ENCODE measurements around the gene JAKMIP1. TPM values are rescaled to one million over a fixed set of nuclear protein-coding genes. Genes with fewer than 3 reads are reported as not detected.

Gene JAKMIP1
- total RNA-seq, 2 experiments from 2014 or later, result 4.0 to 5.1 TPM

GRCh38 chr4:5992171-5992827, 208.1 kb downstream of the JAKMIP1 start:
- H3K4me3 ChIP-seq (ENCODE audit: low read depth, low read length, poor library complexity, severe bottlenecking), result no peak overlapping the region
- intact Hi-C loops (cut with micrococcal nuclease; ENCODE audit: unreplicated experiment), result no loop called here
- DNase-seq (ENCODE audit: low spot score), result no peak
- H4K20me1 ChIP-seq (ENCODE audit: insufficient read depth, low read length), result no peaks in the 10 kb centered on the region
- H3K79me2 ChIP-seq (ENCODE audit: insufficient read depth, low read depth, low read length), result no peaks in the 10 kb centered on the region
- ChIA-PET POLR2A (no interaction called here), CTCF (ENCODE audit: unreplicated experiment) (interaction anchor here (0.6 kb wide), 1 partner anchor 75 kb away, joined by 3 read pairs; no protein-coding TSS in a partner anchor)
- H3K9me3 ChIP-seq (ENCODE audit: low read length), result no peaks in the 10 kb centered on the region
- no peak overlapping the region for H3K4me2 ChIP-seq (ENCODE audit: low read length)
- no peak overlapping the region for H3K27ac ChIP-seq (ENCODE audit: low read depth, low read length, poor library complexity, severe bottlenecking)
- peaks cover 7% of the 10 kb centered on the region for H3K4me1 ChIP-seq (ENCODE audit: insufficient read depth, low read length, poor library complexity, severe bottlenecking)
- no peak overlapping the region for H2AFZ ChIP-seq (ENCODE audit: low read length)
- no TSS peak for BruUV-seq (replicated peaks)
- H3K9me2 ChIP-seq (ENCODE audit: insufficient read depth, low read length), result no peaks in the 10 kb centered on the region
- no peak for TF ChIP-seq CTCF (conservative IDR thresholded peaks at IDR 0.05; ENCODE audit: low read length)
- TF ChIP-seq EZH2phosphoT487 (IDR thresholded peaks at IDR 0.05; ENCODE audit: borderline replicate concordance, low read depth, low read length), result no peak
- no peaks in the 10 kb centered on the region for H3K36me3 ChIP-seq (ENCODE audit: insufficient read depth, low read length)

GRCh38 chr4:5991405-5991804, 208.9 kb downstream of the JAKMIP1 start:
- Histone ChIP-seq H2AFZ (ENCODE audit: low read length) (no peak overlapping the region), H3K9me2 (ENCODE audit: insufficient read depth, low read length) (no peaks in the 10 kb centered on the region), H3K4me3 (ENCODE audit: low read depth, low read length, poor library complexity, severe bottlenecking) (no peak overlapping the region), H3K79me2 (ENCODE audit: insufficient read depth, low read depth, low read length) (no peaks in the 10 kb centered on the region), H3K9me3 (ENCODE audit: low read length) (no peaks in the 10 kb centered on the region), H3K27ac (ENCODE audit: low read depth, low read length, poor library complexity, severe bottlenecking) (no peak overlapping the region), H3K4me2 (ENCODE audit: low read length) (no peak overlapping the region), H3K4me1 (ENCODE audit: insufficient read depth, low read length, poor library complexity, severe bottlenecking) (peaks cover 7% of the 10 kb centered on the region), H3K36me3 (ENCODE audit: insufficient read depth, low read length) (no peaks in the 10 kb centered on the region), H4K20me1 (ENCODE audit: insufficient read depth, low read length) (no peaks in the 10 kb centered on the region)
- ChIA-PET POLR2A (no interaction called here), CTCF (ENCODE audit: unreplicated experiment) (no interaction called here)
- no peak for DNase-seq (ENCODE audit: low spot score)
- no peak for TF ChIP-seq CTCF (conservative IDR thresholded peaks at IDR 0.05; ENCODE audit: low read length)
- TF ChIP-seq EZH2phosphoT487 (IDR thresholded peaks at IDR 0.05; ENCODE audit: borderline replicate concordance, low read depth, low read length), result no peak
- intact Hi-C loops (cut with micrococcal nuclease; ENCODE audit: unreplicated experiment), result no loop called here
- no TSS peak for BruUV-seq (replicated peaks)

GRCh38 chr4:5990446-5991160, 209.7 kb downstream of the JAKMIP1 start:
- Histone ChIP-seq H3K36me3 (ENCODE audit: insufficient read depth, low read length) (no peaks in the 10 kb centered on the region), H3K4me2 (ENCODE audit: low read length) (no peak overlapping the region), H3K4me1 (ENCODE audit: insufficient read depth, low read length, poor library complexity, severe bottlenecking) (peaks cover 7% of the 10 kb centered on the region), H2AFZ (ENCODE audit: low read length) (no peak overlapping the region), H3K9me3 (ENCODE audit: low read length) (no peaks in the 10 kb centered on the region), H3K4me3 (ENCODE audit: low read depth, low read length, poor library complexity, severe bottlenecking) (no peak overlapping the region), H3K79me2 (ENCODE audit: insufficient read depth, low read depth, low read length) (no peaks in the 10 kb centered on the region), H4K20me1 (ENCODE audit: insufficient read depth, low read length) (no peaks in the 10 kb centered on the region), H3K9me2 (ENCODE audit: insufficient read depth, low read length) (no peaks in the 10 kb centered on the region), H3K27ac (ENCODE audit: low read depth, low read length, poor library complexity, severe bottlenecking) (no peak overlapping the region)
- ChIA-PET CTCF (ENCODE audit: unreplicated experiment) (no interaction called here), POLR2A (no interaction called here)
- TF ChIP-seq CTCF (conservative IDR thresholded peaks at IDR 0.05; ENCODE audit: low read length), result no peak
- no peak for TF ChIP-seq EZH2phosphoT487 (IDR thresholded peaks at IDR 0.05; ENCODE audit: borderline replicate concordance, low read depth, low read length)
- BruUV-seq (replicated peaks), result no TSS peak
- intact Hi-C loops (cut with micrococcal nuclease; ENCODE audit: unreplicated experiment), result no loop called here
- DNase-seq (ENCODE audit: low spot score), result no peak

Data from OCI-LY7 (cell line).